Measurements from ENCODE around the gene EXD3. TPM values are rescaled to one million over a fixed set of nuclear protein-coding genes. Genes with fewer than 3 reads are reported as not detected.

The EXD3 gene
- total RNA-seq, 1 donor from 2014 or later = 10.8 TPM

DNA sequence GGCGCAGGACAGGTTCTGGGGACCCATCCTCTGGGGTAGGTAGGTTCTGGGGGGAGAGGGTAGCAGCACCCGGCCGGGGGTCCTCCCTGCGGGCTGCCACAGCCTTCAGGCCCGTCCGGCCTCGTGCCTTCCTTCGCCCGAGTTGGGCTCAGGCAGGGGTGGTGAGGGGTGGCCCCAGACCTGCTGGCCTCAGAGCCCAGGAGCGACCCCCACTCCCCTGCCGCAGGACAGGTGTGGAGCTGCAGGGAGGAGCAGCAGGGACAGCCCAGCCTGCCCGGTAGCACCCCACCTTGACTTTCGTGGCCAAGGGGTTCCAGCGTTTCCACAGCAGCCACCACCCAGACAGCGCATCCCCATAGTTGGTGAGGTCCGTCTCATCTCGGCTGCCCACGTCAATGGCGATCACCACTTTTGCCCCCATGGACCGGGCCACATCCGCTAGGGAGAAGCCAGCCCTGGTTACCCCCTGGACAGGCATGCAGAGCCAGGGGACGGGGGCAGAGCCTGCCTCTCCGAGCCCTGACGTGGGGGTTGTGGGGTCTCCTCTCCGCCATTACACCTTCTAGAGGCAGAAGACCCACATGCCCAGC, 39.5 kb upstream of the EXD3 start:
- no peak for DNase-seq (ENCODE audit: low read depth)
- H3K27me3 ChIP-seq (ENCODE audit: control insufficient read depth, insufficient read depth, low read length) = no peaks in the 10 kb centered on the region
- FAIRE-seq = no peak
- H3K4me3 ChIP-seq (ENCODE audit: low read depth, low read length) = no peak overlapping the region
- no peaks in the 10 kb centered on the region for H3K36me3 ChIP-seq (ENCODE audit: control insufficient read depth, insufficient read depth, low read length)
- TF ChIP-seq, protein P1, sequence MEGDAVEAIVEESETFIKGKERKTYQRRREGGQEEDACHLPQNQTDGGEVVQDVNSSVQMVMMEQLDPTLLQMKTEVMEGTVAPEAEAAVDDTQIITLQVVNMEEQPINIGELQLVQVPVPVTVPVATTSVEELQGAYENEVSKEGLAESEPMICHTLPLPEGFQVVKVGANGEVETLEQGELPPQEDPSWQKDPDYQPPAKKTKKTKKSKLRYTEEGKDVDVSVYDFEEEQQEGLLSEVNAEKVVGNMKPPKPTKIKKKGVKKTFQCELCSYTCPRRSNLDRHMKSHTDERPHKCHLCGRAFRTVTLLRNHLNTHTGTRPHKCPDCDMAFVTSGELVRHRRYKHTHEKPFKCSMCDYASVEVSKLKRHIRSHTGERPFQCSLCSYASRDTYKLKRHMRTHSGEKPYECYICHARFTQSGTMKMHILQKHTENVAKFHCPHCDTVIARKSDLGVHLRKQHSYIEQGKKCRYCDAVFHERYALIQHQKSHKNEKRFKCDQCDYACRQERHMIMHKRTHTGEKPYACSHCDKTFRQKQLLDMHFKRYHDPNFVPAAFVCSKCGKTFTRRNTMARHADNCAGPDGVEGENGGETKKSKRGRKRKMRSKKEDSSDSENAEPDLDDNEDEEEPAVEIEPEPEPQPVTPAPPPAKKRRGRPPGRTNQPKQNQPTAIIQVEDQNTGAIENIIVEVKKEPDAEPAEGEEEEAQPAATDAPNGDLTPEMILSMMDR (IDR thresholded peaks at IDR 0.05; ENCODE audit: insufficient read depth, low read length, severe bottlenecking) = no peak

DNA sequence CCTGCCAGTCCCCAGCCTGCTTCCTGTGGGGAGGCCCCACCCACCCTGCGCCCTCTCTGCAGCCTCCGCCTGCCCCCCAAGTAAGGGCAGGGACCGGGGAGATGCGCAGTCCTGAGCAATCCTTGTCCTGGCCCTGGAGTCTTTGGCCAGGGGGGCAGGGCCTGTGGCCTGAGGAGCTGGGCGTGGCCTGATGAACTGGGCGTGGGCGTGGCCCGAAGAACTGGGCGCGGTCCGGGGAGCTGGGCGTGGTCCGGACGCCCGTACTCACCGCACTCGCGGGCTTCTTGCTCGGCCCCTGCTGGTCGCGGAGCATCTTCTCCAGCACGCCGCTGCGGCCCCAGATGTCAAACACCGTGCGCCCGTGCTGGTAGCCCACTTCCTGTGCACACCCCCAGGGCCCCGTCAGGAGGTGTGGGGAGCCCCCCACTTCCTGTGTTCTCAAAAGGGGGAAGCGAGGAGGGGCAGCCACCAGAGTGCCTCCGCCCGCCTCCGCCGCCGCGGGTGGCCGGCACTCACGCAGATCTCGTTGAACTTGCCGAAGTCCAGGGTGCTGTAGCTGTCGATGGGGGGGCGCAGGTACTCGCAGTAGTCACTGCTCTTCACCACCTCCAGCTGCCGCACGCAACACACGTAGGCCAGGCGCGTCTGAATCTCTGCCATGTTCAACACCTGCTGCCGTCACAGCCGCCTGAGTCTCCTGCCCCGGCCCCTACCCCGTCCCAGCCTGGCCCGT, 38.9 kb upstream of the EXD3 start:
- TF ChIP-seq, protein P1 (IDR thresholded peaks at IDR 0.05; ENCODE audit: insufficient read depth, low read length, severe bottlenecking) = no peak
- FAIRE-seq (no peak), DNase-seq (ENCODE audit: low read depth) (no peak)
- Histone ChIP-seq H3K27me3 (ENCODE audit: control insufficient read depth, insufficient read depth, low read length) (no peaks in the 10 kb centered on the region), H3K36me3 (ENCODE audit: control insufficient read depth, insufficient read depth, low read length) (peaks cover 4% of the 10 kb centered on the region), H3K4me3 (ENCODE audit: low read depth, low read length) (no peak overlapping the region)

DNA sequence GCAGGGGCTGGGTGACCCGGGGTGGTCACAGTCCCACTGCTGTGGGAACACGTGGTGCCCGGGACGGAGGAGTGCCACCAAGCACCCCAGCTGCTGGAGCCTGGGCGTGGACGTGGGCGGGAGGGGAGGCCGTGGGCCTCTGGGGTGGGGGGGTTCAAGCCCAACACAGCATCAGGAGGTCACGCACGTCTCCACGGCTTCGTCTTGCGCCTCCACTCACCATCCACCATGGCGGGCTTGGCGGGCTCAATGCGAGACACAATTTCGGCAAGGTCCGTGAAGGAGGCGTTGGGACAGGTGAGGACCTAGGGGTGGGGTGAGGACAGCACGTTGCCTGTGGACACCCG, 38.3 kb upstream of the EXD3 start:
- H3K27me3 ChIP-seq (ENCODE audit: control insufficient read depth, insufficient read depth, low read length) = no peaks in the 10 kb centered on the region
- FAIRE-seq = no peak
- TF ChIP-seq, protein P1 (IDR thresholded peaks at IDR 0.05; ENCODE audit: insufficient read depth, low read length, severe bottlenecking) = no peak
- no peak for DNase-seq (ENCODE audit: low read depth)
- peaks cover 9% of the 10 kb centered on the region for H3K36me3 ChIP-seq (ENCODE audit: control insufficient read depth, insufficient read depth, low read length)
- H3K4me3 ChIP-seq (ENCODE audit: low read depth, low read length) = no peak overlapping the region

DNA sequence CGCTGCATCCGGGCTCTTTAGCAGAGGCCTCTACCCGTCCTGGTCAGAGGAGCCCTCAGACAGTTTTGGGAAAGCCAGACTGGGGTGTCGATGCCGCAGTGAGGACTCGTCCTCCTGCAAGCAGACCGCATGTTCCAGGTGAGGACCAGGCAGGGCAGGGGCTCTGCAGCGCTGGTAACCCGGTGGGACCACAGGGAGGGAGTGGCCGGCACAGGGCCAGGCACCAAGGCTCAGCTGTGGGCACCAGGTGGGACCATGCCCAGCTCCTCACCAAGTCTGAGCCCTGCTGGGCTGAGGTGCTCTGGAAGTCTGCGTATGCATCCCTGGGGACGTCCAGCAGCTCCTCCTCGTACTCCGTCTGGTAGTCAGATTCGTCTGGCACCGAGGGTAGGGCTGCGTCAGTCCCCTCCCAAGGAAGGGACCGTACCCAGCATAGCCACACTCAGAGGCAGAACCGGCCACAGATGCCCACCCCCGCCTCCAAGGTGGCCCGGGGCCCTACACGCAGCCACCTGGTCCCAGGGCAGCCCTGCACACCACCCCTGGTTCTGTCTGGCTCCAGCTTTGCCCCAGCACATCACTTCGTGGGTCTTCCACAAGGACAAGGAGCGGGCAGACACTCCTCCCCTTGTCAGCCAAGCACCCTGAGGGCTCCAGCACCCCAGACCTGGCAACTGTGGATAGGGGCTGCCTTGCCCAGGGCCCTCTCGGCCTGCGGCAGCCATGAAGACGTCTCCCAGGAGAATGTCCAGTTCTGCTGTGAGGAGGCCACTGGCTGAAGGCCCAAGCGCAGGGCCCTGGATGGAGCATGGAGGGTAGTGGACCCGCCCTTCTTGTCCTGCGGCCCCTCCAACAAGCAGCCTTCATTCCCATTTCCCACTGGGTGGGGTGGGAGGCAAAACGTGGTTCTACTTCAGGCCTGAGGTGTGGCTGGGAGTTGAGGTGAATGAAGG, 37.7 kb upstream of the EXD3 start:
- peaks cover 14% of the 10 kb centered on the region for H3K36me3 ChIP-seq (ENCODE audit: control insufficient read depth, insufficient read depth, low read length)
- H3K27me3 ChIP-seq (ENCODE audit: control insufficient read depth, insufficient read depth, low read length) = no peaks in the 10 kb centered on the region
- TF ChIP-seq, protein P1 (IDR thresholded peaks at IDR 0.05; ENCODE audit: insufficient read depth, low read length, severe bottlenecking) = no peak
- FAIRE-seq = no peak
- no peak overlapping the region for H3K4me3 ChIP-seq (ENCODE audit: low read depth, low read length)
- no peak for DNase-seq (ENCODE audit: low read depth)

DNA sequence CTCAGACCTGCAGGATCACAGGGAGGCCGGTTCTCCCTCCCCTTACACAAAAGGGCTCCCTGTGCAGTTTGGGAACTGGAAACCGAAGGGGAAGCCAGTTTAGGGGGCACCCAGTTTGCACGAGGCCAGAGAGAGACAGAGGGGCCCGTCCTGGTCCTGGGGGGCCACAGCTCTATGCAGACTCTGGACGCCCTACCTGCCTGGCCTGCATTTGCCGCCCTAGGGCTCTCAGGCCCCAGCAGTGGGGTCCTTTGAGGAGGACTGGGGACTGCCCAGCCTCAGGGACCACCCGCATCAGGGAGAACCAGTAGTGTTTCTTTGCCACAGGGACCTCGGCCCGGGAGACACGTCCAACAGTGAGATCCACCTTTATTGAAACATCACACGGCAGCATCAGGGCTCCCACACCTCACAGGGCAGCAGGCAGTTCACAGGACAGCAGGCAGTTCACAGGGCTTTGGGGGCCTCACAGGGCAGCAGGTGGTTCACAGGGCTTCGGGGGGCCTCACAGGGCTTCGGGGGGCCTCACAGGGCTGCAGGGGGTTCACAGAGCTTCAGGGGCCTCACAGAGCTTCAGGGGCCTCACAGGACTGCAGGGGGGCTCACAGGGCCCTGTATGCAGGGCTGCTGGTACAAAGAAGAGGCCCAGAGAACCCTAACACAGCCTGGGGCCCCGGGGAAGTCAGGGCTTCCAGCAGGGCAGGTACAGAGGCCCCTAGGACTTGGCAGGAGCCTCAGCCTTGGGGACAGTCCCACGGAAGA, 36.8 kb upstream of the EXD3 start:
- no peak for DNase-seq (ENCODE audit: low read depth)
- FAIRE-seq = no peak

More for the DNA sequence above, 36.8 kb upstream of the EXD3 start:
- Histone ChIP-seq H3K27me3 (ENCODE audit: control insufficient read depth, insufficient read depth, low read length) (no peaks in the 10 kb centered on the region), H3K4me3 (ENCODE audit: low read depth, low read length) (peak overlapping the region; percentile 13), H3K36me3 (ENCODE audit: control insufficient read depth, insufficient read depth, low read length) (peaks cover 18% of the 10 kb centered on the region)
- TF ChIP-seq, protein P1 (IDR thresholded peaks at IDR 0.05; ENCODE audit: insufficient read depth, low read length, severe bottlenecking) = no peak

All from bronchial epithelial cell (primary cell).